HL-60 (cell line): ENCODE data around the gene CFAP299.

ENCODE experiments used
- CTCF ChIP-seq: IDR thresholded peaks from one replicate; pipeline ENCODE4 v1.5.1; 2011; ENCODE audit warnings: low read length, control low read depth, inconsistent platforms; ENCODE audit not compliant: insufficient read depth
- GABPA ChIP-seq: IDR thresholded peaks from 2 replicates; pipeline ENCODE4 v1.6.1; 2012; ENCODE audit warnings: low read depth
- POLR2AphosphoS5 ChIP-seq: IDR thresholded peaks from 2 replicates; pipeline ENCODE4 v1.6.1; 2012; ENCODE audit warnings: low read depth
- REST ChIP-seq: IDR thresholded peaks from 2 replicates; pipeline ENCODE4 v1.6.1; 2012; ENCODE audit warnings: low read depth; ENCODE audit not compliant: insufficient replicate concordance

GRCh38 chr4:80694171-80694570 is 358.6 kb downstream of the CFAP299 start:
- no peak for TF ChIP-seq CTCF
- no peak for TF ChIP-seq POLR2AphosphoS5
- TF ChIP-seq GABPA = no peak
- TF ChIP-seq REST = no peak
